IPS-NIHi7 (cell line): ENCODE results near the gene HMBS.
"Not testable (repeated sequence)": the region's sequence is repeated elsewhere in the genome, so short reads cannot be mapped to it uniquely, and the experiment has no call there.

Experiments
- DNase-seq: peaks from one replicate; pipeline ENCODE4 v3.0.0; 2012; ENCODE audit warnings: mixed read lengths; ENCODE audit errors: extremely low spot score

Gene HMBS

GRCh38 chr11:119118227-119118626 is 33.5 kb downstream of the HMBS start:
- DNase-seq: no peak

- DNase-seq: no peak
These were observed 34.3 kb downstream of the HMBS start for GRCh38 chr11:119118946-119119345.

- no peak for DNase-seq
These were observed 35.9 kb downstream of the HMBS start for GRCh38 chr11:119120639-119121007.

- DNase-seq: peak; percentile 100
These were observed 36.5 kb downstream of the HMBS start, which contains the start of gene HINFP for GRCh38 chr11:119121008-119121810. Gene HINFP (plus strand): TSS chr11:119121580. CDS start chr11:119126945, 5,365 bp downstream.

- DNase-seq: no peak
These were observed 37.1 kb downstream of the HMBS start for GRCh38 chr11:119121811-119122124.

- DNase-seq: no peak
These were observed 41.1 kb downstream of the HMBS start for GRCh38 chr11:119125821-119126220.

GRCh38 chr11:119126675-119127268 is 42.1 kb downstream of the HMBS start:
- DNase-seq: no peak

- no peak for DNase-seq
These were observed 46.0 kb downstream of the HMBS start for GRCh38 chr11:119130662-119131061.

- peak; percentile 49 for DNase-seq
These were observed 49.8 kb downstream of the HMBS start for GRCh38 chr11:119134389-119134978.

GRCh38 chr11:119139276-119139675 is 54.6 kb downstream of the HMBS start:
- DNase-seq: not testable (repeated sequence)
